IMR-90 (cell line): ENCODE data around the gene LIG1. TPM values are rescaled to one million over a fixed set of nuclear protein-coding genes. Genes with fewer than 3 reads are reported as not detected.

Experiments used
- CTCF ChIP-seq: conservative IDR thresholded peaks from 2 replicates; pipeline ENCODE4 v1.5.1; 2012; ENCODE audit warnings: mild to moderate bottlenecking, low read depth, low read length, improper control_type of control experiment
- polyA plus RNA-seq, 3 experiments: library from polyadenylated mRNA; depleted of rRNA; stranded (reverse); fragments of >200 nt; gene quantifications; 2 replicates each; pipeline ENCODE4 v1.2.3, GENCODE V29; 2012; ENCODE audit warnings: low replicate concordance in 1 of 3
- total RNA-seq: library from RNA; depleted of rRNA; stranded (reverse); fragments of >200 nt; gene quantifications from 2 replicates; pipeline ENCODE4 v1.2.3, GENCODE V29; 2012

Gene LIG1
- total and polyA plus RNA-seq, 2 of the 4 experiments (the other 2 are of a cell fraction) = 24.9 to 34.0 TPM

GRCh38 chr19:48194844-48195830, 25.0 kb upstream of the LIG1 start (continued):
- no peak for TF ChIP-seq CTCF
